Measurements from ENCODE around the gene ZNF330.

- TF ChIP-seq E2F4 (IDR thresholded peaks at IDR 0.05; ENCODE audit: low read depth, low read length): no peak
- TF ChIP-seq CTCF (IDR thresholded peaks at IDR 0.05 in 2 of 3, conservative IDR thresholded peaks at IDR 0.05 in 1 of 3; ENCODE audit: control insufficient read depth in 2 of 3, extremely low read depth in 1 of 3, insufficient read depth in 1 of 3, low read depth in 3 of 3, low read length in 3 of 3): no peak
- TF ChIP-seq TAF1 (IDR thresholded peaks at IDR 0.05; ENCODE audit: borderline replicate concordance, low read depth, low read length): no peak
- no peak for TF ChIP-seq YY1 (IDR thresholded peaks at IDR 0.05; ENCODE audit: low read depth, low read length)
- no peak for TF ChIP-seq SIN3A (IDR thresholded peaks at IDR 0.05; ENCODE audit: low read depth, low read length)
- no peak for TF ChIP-seq CEBPZ (IDR thresholded peaks at IDR 0.05; ENCODE audit: low read depth, low read length)
- no peak for TF ChIP-seq CEBPB (IDR thresholded peaks at IDR 0.05; ENCODE audit: borderline replicate concordance in 1 of 2, low read depth in 2 of 2, low read length in 2 of 2)
- no peak for TF ChIP-seq EP300 (IDR thresholded peaks at IDR 0.05; ENCODE audit: borderline replicate concordance in 1 of 2, control insufficient read depth in 1 of 2, low read depth in 2 of 2, low read length in 2 of 2)
- TF ChIP-seq JUNB (IDR thresholded peaks at IDR 0.05): no peak
- TF ChIP-seq FOXM1 (IDR thresholded peaks at IDR 0.05; ENCODE audit: low read depth, low read length): no peak
- TF ChIP-seq USF2 (IDR thresholded peaks at IDR 0.05; ENCODE audit: borderline replicate concordance, low read depth, low read length): no peak
Measured at GRCh38 chr4:141238186-141238585, 17.5 kb downstream of the ZNF330 start.

Measured in GM12878 (cell line).